GM21717 (cell line): ENCODE results near the gene RELA.

Source experiments
- ATAC-seq: cut with Tn5 transposase; IDR thresholded peaks from one replicate; pipeline ENCODE4 v1.9.1; 2021; ENCODE audit warnings: mild to moderate bottlenecking, moderate library complexity; ENCODE audit not compliant: unreplicated experiment

RELA gene

GRCh38 chr11:65634440-65634839 lies 28.3 kb downstream of the RELA start:
- ATAC-seq = no peak

- ATAC-seq = no peak
Measured at GRCh38 chr11:65634109-65634436, 28.6 kb downstream of the RELA start.

GRCh38 chr11:65633390-65634108 lies 29.2 kb downstream of the RELA start:
- ATAC-seq = no peak

- ATAC-seq = no peak
Measured at GRCh38 chr11:65630215-65630614, 32.5 kb downstream of the RELA start.

GRCh38 chr11:65629579-65629978 lies 33.1 kb downstream of the RELA start:
- no peak for ATAC-seq

- no peak for ATAC-seq
Measured at GRCh38 chr11:65627202-65627601, 35.5 kb downstream of the RELA start.

GRCh38 chr11:65625628-65626342 lies 36.9 kb downstream of the RELA start:
- ATAC-seq = no peak

- ATAC-seq = no peak
Measured at GRCh38 chr11:65624931-65625627, 37.6 kb downstream of the RELA start.

GRCh38 chr11:65623852-65624616 lies 38.7 kb downstream of the RELA start:
- no peak for ATAC-seq

- ATAC-seq = no peak
Measured at GRCh38 chr11:65623177-65623576, 39.5 kb downstream of the RELA start.

- ATAC-seq = no peak
Measured at GRCh38 chr11:65622011-65622410, 40.7 kb downstream of the RELA start.

GRCh38 chr11:65621460-65621859 lies 41.3 kb downstream of the RELA start:
- no peak for ATAC-seq

- no peak for ATAC-seq
Measured at GRCh38 chr11:65620666-65621065, 42.0 kb downstream of the RELA start.

- ATAC-seq = no peak
Measured at GRCh38 chr11:65619281-65619928, 43.3 kb downstream of the RELA start.

GRCh38 chr11:65618763-65619162 lies 44.0 kb downstream of the RELA start:
- ATAC-seq = no peak

- ATAC-seq = no peak
Measured at GRCh38 chr11:65617990-65618751, 44.5 kb downstream of the RELA start.

GRCh38 chr11:65617136-65617850 lies 45.4 kb downstream of the RELA start:
- no peak for ATAC-seq

- ATAC-seq = no peak
Measured at GRCh38 chr11:65616575-65617001, 46.1 kb downstream of the RELA start.

- peak; percentile 7 for ATAC-seq
Measured at GRCh38 chr11:65615950-65616574, 46.7 kb downstream of the RELA start.
